ENCODE results near the gene PTPRK. TPM values are rescaled to one million over a fixed set of nuclear protein-coding genes. Genes with fewer than 3 reads are reported as not detected.
A peak's percentile ranks its signal among the peaks of the same experiment; 100 is the strongest.

PTPRK gene
- total RNA-seq, 1 donor: 70.2 TPM

GRCh38 chr6:128350416-128351254 lies 169.8 kb downstream of the PTPRK start:
- DNase-seq (ENCODE audit: low read depth): peak; percentile 21
- no peak overlapping the region for H3K4me3 ChIP-seq (ENCODE audit: low read depth, low read length)
- TF ChIP-seq CTCF (IDR thresholded peaks at IDR 0.05; ENCODE audit: insufficient read depth, low read length): no peak

- H3K4me3 ChIP-seq (ENCODE audit: low read depth, low read length): no peak overlapping the region
- no peak for TF ChIP-seq CTCF (IDR thresholded peaks at IDR 0.05; ENCODE audit: insufficient read depth, low read length)
- DNase-seq (ENCODE audit: low read depth): no peak
Measured at GRCh38 chr6:128347123-128347522, 173.3 kb downstream of the PTPRK start.

- TF ChIP-seq CTCF (IDR thresholded peaks at IDR 0.05; ENCODE audit: insufficient read depth, low read length): no peak
- H3K4me3 ChIP-seq (ENCODE audit: low read depth, low read length): no peak overlapping the region
- no peak for DNase-seq (ENCODE audit: low read depth)
Measured at GRCh38 chr6:128346569-128346968, 173.8 kb downstream of the PTPRK start.

- H3K4me3 ChIP-seq (ENCODE audit: low read depth, low read length): no peak overlapping the region
- TF ChIP-seq CTCF (IDR thresholded peaks at IDR 0.05; ENCODE audit: insufficient read depth, low read length): no peak
- DNase-seq (ENCODE audit: low read depth): no peak
Measured at GRCh38 chr6:128345278-128345677, 175.1 kb downstream of the PTPRK start.

- no peak overlapping the region for H3K4me3 ChIP-seq (ENCODE audit: low read depth, low read length)
- TF ChIP-seq CTCF (IDR thresholded peaks at IDR 0.05; ENCODE audit: insufficient read depth, low read length): no peak
- DNase-seq (ENCODE audit: low read depth): no peak
Measured at GRCh38 chr6:128343706-128344105, 176.7 kb downstream of the PTPRK start.

- DNase-seq (ENCODE audit: low read depth): peak; percentile 29
- no peak for TF ChIP-seq CTCF (IDR thresholded peaks at IDR 0.05; ENCODE audit: insufficient read depth, low read length)
Measured at GRCh38 chr6:128339635-128340450, 180.6 kb downstream of the PTPRK start.

More at GRCh38 chr6:128339635-128340450, 180.6 kb downstream of the PTPRK start:
- no peak overlapping the region for H3K4me3 ChIP-seq (ENCODE audit: low read depth, low read length)
